ENCODE measurements around the gene FKBP10.
"Not testable (repeated sequence)": the region's sequence is repeated elsewhere in the genome, so short reads cannot be mapped to it uniquely, and the experiment has no call there.

The FKBP10 gene

DNA sequence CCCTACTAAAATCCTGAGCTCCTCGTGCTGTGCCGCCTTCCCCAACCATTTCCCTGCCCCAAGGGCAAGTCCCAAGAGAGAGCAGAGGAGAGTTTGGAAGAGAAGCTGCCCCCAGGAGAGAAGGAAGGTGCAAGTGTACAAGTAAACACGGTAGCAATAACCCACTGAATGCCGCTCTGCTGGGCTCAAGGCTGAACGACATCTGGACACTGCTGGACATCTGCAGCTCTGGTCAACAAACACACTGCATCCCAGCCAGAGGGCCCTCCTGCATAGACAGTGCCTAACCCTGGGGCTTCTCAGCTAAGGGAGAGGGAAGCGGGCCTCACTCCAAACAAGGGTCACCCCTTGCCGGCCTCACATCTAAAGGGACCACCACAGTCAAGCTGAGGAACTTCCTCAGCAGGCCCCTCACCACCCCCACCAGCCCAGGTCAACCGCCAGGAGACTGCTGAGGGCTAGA is 39.0 kb upstream of the FKBP10 start:
- no peak for DNase-seq (ENCODE audit: low spot score)
- in situ Hi-C loops (cut with MboI; ENCODE audit: low sequenced_read_pairs, unreplicated experiment), result no loop called here
- TF ChIP-seq, protein P1, sequence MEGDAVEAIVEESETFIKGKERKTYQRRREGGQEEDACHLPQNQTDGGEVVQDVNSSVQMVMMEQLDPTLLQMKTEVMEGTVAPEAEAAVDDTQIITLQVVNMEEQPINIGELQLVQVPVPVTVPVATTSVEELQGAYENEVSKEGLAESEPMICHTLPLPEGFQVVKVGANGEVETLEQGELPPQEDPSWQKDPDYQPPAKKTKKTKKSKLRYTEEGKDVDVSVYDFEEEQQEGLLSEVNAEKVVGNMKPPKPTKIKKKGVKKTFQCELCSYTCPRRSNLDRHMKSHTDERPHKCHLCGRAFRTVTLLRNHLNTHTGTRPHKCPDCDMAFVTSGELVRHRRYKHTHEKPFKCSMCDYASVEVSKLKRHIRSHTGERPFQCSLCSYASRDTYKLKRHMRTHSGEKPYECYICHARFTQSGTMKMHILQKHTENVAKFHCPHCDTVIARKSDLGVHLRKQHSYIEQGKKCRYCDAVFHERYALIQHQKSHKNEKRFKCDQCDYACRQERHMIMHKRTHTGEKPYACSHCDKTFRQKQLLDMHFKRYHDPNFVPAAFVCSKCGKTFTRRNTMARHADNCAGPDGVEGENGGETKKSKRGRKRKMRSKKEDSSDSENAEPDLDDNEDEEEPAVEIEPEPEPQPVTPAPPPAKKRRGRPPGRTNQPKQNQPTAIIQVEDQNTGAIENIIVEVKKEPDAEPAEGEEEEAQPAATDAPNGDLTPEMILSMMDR (IDR thresholded peaks at IDR 0.05; ENCODE audit: borderline replicate concordance, control extremely low read depth, extremely low read depth, insufficient read depth, missing control alignments), result no peak

DNA sequence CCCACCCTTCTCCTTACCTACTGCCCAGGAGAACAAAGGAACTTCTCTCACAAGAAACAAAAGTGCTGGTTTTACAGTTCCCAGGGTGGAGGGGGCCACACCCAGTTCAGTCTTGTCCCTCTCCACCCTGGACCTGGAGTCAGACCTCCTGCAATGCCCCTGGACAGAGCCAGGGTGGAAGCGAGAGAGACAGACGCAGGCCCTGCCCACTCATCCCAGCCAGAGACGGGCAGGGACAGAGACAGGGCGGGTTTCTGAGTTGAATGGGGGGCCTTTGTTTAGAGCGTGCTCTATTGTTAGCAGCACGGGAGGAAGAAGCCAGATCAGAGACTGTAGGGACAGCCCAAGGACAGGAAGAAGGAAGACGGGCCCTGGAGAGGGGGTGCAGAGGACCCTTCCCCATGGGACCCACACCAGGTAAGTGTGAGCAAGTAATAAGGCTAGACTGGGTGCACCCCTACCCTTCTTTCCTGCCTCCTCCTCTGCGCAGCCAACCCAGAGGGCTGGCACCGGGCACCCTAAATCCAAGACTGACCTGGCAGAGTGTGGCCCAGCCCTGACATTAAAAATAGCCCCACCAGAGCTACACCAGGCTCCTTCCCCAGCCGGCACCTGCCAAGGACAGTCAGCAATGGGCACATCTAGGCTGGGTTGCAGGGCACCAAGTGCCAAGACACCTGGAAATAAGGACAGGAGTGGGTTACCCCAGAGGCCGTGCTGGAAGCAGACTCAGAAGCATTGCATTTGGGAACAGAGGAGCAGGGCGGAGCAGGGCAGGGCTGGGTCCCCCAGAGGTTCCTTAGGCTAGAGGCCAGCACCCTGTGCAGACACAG is 37.2 kb upstream of the FKBP10 start:
- TF ChIP-seq, protein P1 (IDR thresholded peaks at IDR 0.05; ENCODE audit: borderline replicate concordance, control extremely low read depth, extremely low read depth, insufficient read depth, missing control alignments), result no peak
- in situ Hi-C loops (cut with MboI; ENCODE audit: low sequenced_read_pairs, unreplicated experiment), result no loop called here
- DNase-seq (ENCODE audit: low spot score), result no peak

DNA sequence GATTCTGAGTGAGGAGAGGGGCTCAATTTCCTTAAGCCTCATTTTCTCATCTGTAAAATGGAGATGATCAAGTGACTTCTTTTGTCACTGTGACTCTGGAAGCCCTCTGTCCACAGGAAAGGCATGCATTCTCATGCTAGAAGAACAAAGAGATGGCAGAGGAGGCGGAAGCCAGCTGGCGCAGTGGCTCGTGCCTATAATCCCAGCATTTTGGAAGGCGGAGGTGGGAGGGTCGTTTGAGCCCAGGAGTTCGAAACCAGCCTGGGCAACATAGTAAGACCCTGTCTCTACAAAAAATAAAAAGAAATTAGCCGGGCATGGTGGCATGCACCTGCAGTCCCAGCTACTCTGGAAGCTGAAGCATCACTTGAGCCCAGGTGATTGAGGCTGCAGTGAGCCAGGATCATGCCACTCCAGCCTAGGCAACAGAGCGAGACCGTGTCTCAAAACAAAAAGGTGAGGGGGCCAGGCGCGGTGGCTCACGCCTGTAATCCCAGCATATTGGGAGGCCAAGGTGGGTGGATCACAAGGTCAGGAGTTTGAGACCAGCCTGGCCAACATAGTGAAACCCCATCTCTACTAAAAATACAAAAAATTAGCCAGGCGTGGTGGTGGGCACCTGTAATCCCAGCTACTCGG is 36.4 kb upstream of the FKBP10 start:
- DNase-seq (ENCODE audit: low spot score); in situ Hi-C loops (cut with MboI; ENCODE audit: low sequenced_read_pairs, unreplicated experiment): not testable (repeated sequence)

DNA sequence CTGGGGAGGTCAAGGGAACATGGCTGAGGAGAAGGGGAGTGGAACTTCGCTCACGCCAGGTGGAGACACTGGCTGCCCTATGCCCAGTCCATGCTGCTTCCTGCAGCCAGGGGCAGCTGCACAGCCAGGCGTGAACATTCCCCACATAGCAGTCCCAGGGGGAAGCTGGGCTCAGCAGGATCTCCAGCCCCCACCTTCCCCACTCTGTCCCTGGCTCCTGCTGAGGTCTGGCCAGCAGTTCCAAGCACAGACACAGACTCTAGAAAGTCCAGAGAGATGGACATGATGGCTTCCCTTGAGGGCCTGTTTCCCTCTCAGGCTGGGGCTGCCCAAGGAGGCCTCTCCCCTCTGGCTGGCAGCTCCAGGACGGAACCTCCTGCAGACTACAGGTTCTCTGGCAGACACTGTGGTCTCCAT is 35.6 kb upstream of the FKBP10 start:
- TF ChIP-seq, protein P1 (IDR thresholded peaks at IDR 0.05; ENCODE audit: borderline replicate concordance, control extremely low read depth, extremely low read depth, insufficient read depth, missing control alignments), result no peak
- in situ Hi-C loops (cut with MboI; ENCODE audit: low sequenced_read_pairs, unreplicated experiment), result no loop called here
- DNase-seq (ENCODE audit: low spot score), result no peak

DNA sequence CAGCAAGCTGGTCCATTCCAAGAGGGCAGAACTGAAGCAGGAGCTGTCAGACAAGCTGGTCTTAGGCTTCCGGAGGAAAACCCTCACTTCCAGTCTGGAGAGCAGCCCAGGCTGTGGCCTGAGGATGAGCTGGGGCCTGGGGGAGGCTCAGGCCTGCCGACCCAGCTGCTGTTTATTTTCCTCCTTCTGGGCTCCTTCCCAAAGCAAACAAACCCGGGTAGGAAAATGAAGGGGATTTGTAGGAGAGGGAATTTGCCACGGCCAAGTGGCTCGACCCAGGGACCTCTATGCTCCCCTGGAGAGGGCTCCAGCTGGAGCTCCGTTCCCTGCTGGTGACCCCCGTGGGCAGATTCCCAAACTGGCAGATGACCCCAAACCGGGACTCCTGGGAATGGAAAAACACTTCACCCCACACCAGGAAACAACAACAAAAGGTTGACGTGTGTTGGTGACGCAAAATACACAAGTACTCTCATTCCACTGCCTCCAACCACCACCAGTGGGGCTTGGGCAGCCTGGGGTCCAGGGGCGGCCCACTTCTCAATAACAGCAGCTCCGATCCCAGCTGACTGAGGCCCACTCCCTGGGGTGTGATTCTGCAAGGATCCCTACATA is 35.1 kb upstream of the FKBP10 start:
- in situ Hi-C loops (cut with MboI; ENCODE audit: low sequenced_read_pairs, unreplicated experiment), result no loop called here
- TF ChIP-seq, protein P1 (IDR thresholded peaks at IDR 0.05; ENCODE audit: borderline replicate concordance, control extremely low read depth, extremely low read depth, insufficient read depth, missing control alignments), result no peak
- no peak for DNase-seq (ENCODE audit: low spot score)

DNA sequence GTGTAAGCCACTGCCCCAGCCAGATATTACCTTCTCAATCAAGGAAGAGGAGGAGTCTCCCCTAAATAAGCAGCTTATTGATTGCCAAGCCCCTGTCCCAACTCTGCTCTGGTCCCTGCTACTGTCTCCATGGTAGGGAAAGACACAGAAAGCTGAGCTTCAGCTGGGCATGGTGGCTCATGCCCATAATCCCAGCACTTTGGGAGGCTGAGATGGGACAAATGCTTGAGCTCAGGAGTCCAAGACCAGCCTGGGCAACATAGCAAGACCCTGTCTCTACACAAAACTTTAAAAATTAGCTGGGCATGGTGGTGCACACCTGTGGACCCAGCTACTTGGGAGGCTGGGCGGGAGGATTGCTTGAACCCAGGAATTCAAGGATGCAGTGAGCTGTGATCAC is 32.9 kb upstream of the FKBP10 start:
- in situ Hi-C loops (cut with MboI; ENCODE audit: low sequenced_read_pairs, unreplicated experiment), result no loop called here
- TF ChIP-seq, protein P1 (IDR thresholded peaks at IDR 0.05; ENCODE audit: borderline replicate concordance, control extremely low read depth, extremely low read depth, insufficient read depth, missing control alignments), result no peak
- DNase-seq (ENCODE audit: low spot score), result no peak

Data from GM13976 (cell line).